Measurements from ENCODE around the gene GNAZ. TPM values are rescaled to one million over a fixed set of nuclear protein-coding genes. Genes with fewer than 3 reads are reported as not detected.

GNAZ gene
- total RNA-seq, 1 experiment from 2014 or later = 0.48 TPM

GRCh38 chr22:23044570-23044969 lies 25.7 kb upstream of the GNAZ start:
- no peaks in the 10 kb centered on the region for H3K27me3 ChIP-seq (replicated peaks; ENCODE audit: control insufficient read depth, insufficient read depth, low read length)
- Mint-ChIP-seq H3K9me3 (ENCODE audit: unreplicated experiment) (peaks cover 5% of the 10 kb centered on the region), H3K4me3 (ENCODE audit: unreplicated experiment) (no peak overlapping the region), H3K4me1 (ENCODE audit: low read depth, unreplicated experiment) (peaks cover 4% of the 10 kb centered on the region), H3K36me3 (ENCODE audit: insufficient read depth, unreplicated experiment) (no peaks in the 10 kb centered on the region), H3K27me3 (ENCODE audit: insufficient read depth, unreplicated experiment) (peaks cover 14% of the 10 kb centered on the region), H3K27ac (ENCODE audit: unreplicated experiment) (no peak overlapping the region)
- intact Hi-C loops (cut with micrococcal nuclease; ENCODE audit: unreplicated experiment) = no loop called here
- peaks cover 8% of the 10 kb centered on the region for H3K9me3 ChIP-seq
- no peaks in the 10 kb centered on the region for H3K36me3 ChIP-seq (ENCODE audit: control insufficient read depth, insufficient read depth, low read length)
- POLR2A ChIA-PET = no interaction called here
- H3K4me3 ChIP-seq (ENCODE audit: low read depth, low read length) = no peak overlapping the region
- no TSS peak for BruUV-seq (replicated peaks)
- CTCF ChIA-PET = no interaction called here
- no peak for DNase-seq
- no peak for TF ChIP-seq CTCF (IDR thresholded peaks at IDR 0.05; ENCODE audit: insufficient read depth in 1 of 2, low read depth in 1 of 2, low read length in 1 of 2, severe bottlenecking in 1 of 2, unreplicated experiment in 1 of 2)
- no peaks in the 10 kb centered on the region for H3K4me1 ChIP-seq

GRCh38 chr22:23045461-23045860 lies 24.9 kb upstream of the GNAZ start:
- Mint-ChIP-seq H3K27me3 (ENCODE audit: insufficient read depth, unreplicated experiment) (peaks cover 12% of the 10 kb centered on the region), H3K4me3 (ENCODE audit: unreplicated experiment) (no peak overlapping the region), H3K36me3 (ENCODE audit: insufficient read depth, unreplicated experiment) (no peaks in the 10 kb centered on the region), H3K9me3 (ENCODE audit: unreplicated experiment) (peaks cover 10% of the 10 kb centered on the region), H3K27ac (ENCODE audit: unreplicated experiment) (no peak overlapping the region), H3K4me1 (ENCODE audit: low read depth, unreplicated experiment) (peaks cover 4% of the 10 kb centered on the region)
- TF ChIP-seq CTCF (IDR thresholded peaks at IDR 0.05; ENCODE audit: insufficient read depth in 1 of 2, low read depth in 1 of 2, low read length in 1 of 2, severe bottlenecking in 1 of 2, unreplicated experiment in 1 of 2) = no peak
- Histone ChIP-seq H3K4me3 (ENCODE audit: low read depth, low read length) (no peak overlapping the region), H3K27me3 (replicated peaks; ENCODE audit: control insufficient read depth, insufficient read depth, low read length) (no peaks in the 10 kb centered on the region), H3K4me1 (no peaks in the 10 kb centered on the region), H3K9me3 (peaks cover 8% of the 10 kb centered on the region), H3K36me3 (ENCODE audit: control insufficient read depth, insufficient read depth, low read length) (no peaks in the 10 kb centered on the region)
- DNase-seq = no peak
- BruUV-seq (replicated peaks) = no TSS peak
- intact Hi-C loops (cut with micrococcal nuclease; ENCODE audit: unreplicated experiment) = no loop called here
- ChIA-PET CTCF (no interaction called here), POLR2A (no interaction called here)

- no peak overlapping the region for H3K4me3 Mint-ChIP-seq (ENCODE audit: unreplicated experiment)
- H3K36me3 ChIP-seq (ENCODE audit: control insufficient read depth, insufficient read depth, low read length) = no peaks in the 10 kb centered on the region
- BruUV-seq (replicated peaks) = no TSS peak
- intact Hi-C loops (cut with micrococcal nuclease; ENCODE audit: unreplicated experiment) = no loop called here
- H3K4me3 ChIP-seq (ENCODE audit: low read depth, low read length) = no peak overlapping the region
- DNase-seq = no peak
- ChIA-PET POLR2A (interaction anchor here (0.6 kb wide), 1 partner anchor 513 kb away, joined by 5 read pairs; no protein-coding TSS in a partner anchor), CTCF (no interaction called here)
- no peak for TF ChIP-seq CTCF (IDR thresholded peaks at IDR 0.05; ENCODE audit: insufficient read depth in 1 of 2, low read depth in 1 of 2, low read length in 1 of 2, severe bottlenecking in 1 of 2, unreplicated experiment in 1 of 2)
- H3K27me3 ChIP-seq (replicated peaks; ENCODE audit: control insufficient read depth, insufficient read depth, low read length) = no peaks in the 10 kb centered on the region
- no peaks in the 10 kb centered on the region for H3K36me3 Mint-ChIP-seq (ENCODE audit: insufficient read depth, unreplicated experiment)
- peaks cover 2% of the 10 kb centered on the region for H3K4me1 Mint-ChIP-seq (ENCODE audit: low read depth, unreplicated experiment)
- no peaks in the 10 kb centered on the region for H3K4me1 ChIP-seq
- no peak overlapping the region for H3K27ac Mint-ChIP-seq (ENCODE audit: unreplicated experiment)
- H3K9me3 ChIP-seq = peaks cover 8% of the 10 kb centered on the region
- peaks cover 10% of the 10 kb centered on the region for H3K27me3 Mint-ChIP-seq (ENCODE audit: insufficient read depth, unreplicated experiment)
- peaks cover 10% of the 10 kb centered on the region for H3K9me3 Mint-ChIP-seq (ENCODE audit: unreplicated experiment)
Measured at GRCh38 chr22:23047265-23047664, 23.1 kb upstream of the GNAZ start.
